Testis (tissue), 3 donors: Measurements from ENCODE around the gene FAM174C. TPM values are rescaled to one million over a fixed set of nuclear protein-coding genes. Genes with fewer than 3 reads are reported as not detected.

Experiments used
- DNase-seq: peaks from one replicate; pipeline ENCODE4 v3.0.0-alpha.2; 2019
- H3K27ac ChIP-seq, 2 donors: fragments of 200-600 bp; sonication (generic); one replicate each; pipeline ENCODE4 v1.5.1; 2019
- H3K27me3 ChIP-seq: fragments of 200-600 bp; sonication (generic); one replicate; pipeline ENCODE4 v1.5.1; 2019
- H3K36me3 ChIP-seq: fragments of 200-600 bp; sonication (generic); one replicate; pipeline ENCODE4 v1.5.1; 2017; ENCODE audit warnings: low read depth; ENCODE audit errors: missing control alignments
- H3K4me1 ChIP-seq: fragments of 200-600 bp; sonication (generic); one replicate; pipeline ENCODE4 v1.5.1; 2019
- H3K4me3 ChIP-seq, 2 donors: fragments of 200-600 bp; sonication (generic); one replicate each; pipeline ENCODE4 v1.5.1; 2017 to 2019
- H3K9me3 ChIP-seq: fragments of 200-600 bp; sonication (generic); one replicate; pipeline ENCODE4 v1.5.1; 2017
- POLR2A ChIP-seq: fragments of 450-650 bp; IDR thresholded peaks from one replicate; pipeline ENCODE4 v1.6.1; 2017; ENCODE audit warnings: antibody characterized with exemption, mild to moderate bottlenecking, moderate library complexity
- WGBS, 2 donors: methylation state at CpG; one replicate each; pipeline ENCODE4 v1.1.5; 2018; 5-methylcytosine and 5-hydroxymethylcytosine counted together
- intact Hi-C: fragments of 100-400 bp; cut with DNase I; formaldehyde crosslinking; loops from one replicate; pipeline ENCODE4 v1.15.1; 2023; ENCODE audit warnings: low total_unique reads
- polyA plus RNA-seq: library from polyadenylated mRNA; stranded (reverse); fragments of 350-450 nt; fragmentation: Illumina TruSeq; extraction: RNeasy Lipid Tissue Mini Kit (QIAGEN cat#74804); gene quantifications from one replicate; pipeline ENCODE4 v1.2.3, GENCODE V29; 2014; ENCODE audit warnings: low read depth, low replicate concordance; ENCODE audit not compliant: insufficient read depth
- total RNA-seq, 2 donors: library from RNA; depleted of rRNA; stranded (reverse); fragments of >200 nt; gene quantifications; one replicate each; pipeline ENCODE4 v1.2.3, GENCODE V29; 2016
- TF ChIP-seq, protein P1 (sequence below), 3 experiments: fragments of 450-650 bp in 2 of 3; fragments of 200-600 bp in 1 of 3; sonication (generic) in 1 of 3; IDR thresholded peaks; one replicate each; pipeline ENCODE4 v1.5.1; 2016 to 2019; ENCODE audit warnings: antibody characterized with exemption in 3 of 3, mild to moderate bottlenecking in 2 of 3, moderate library complexity in 1 of 3

FAM174C gene
- total and polyA plus RNA-seq, 3 donors from 2014 or later = 51.6 to 128 (median 111) TPM

DNA sequence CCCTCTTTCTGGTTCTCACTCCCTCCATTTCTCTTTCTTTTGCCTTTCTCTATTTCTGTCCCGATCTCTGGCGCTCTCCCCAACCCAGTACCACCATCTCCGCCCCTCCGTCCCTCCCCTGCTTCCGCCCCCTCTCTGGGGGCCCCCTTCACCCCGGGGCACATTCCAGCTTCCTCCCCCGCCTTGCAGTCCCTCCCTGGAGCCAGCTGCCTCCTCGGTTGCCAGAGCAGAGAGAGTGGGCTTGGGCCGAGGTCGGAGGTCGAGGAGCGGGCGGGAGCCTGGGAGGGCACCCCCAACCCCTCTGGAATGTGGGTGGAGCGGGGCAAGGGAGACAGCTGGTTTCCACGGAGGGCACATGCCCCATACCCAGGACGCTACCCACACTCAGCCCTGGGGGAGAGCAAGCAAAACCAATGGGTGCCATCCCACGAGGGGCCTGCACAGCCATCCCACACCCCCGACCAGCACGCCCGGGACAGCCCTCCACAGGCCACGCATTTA is 12.7 kb upstream of the FAM174C start:
- Histone ChIP-seq H3K4me1 (peaks cover 76% of the 10 kb centered on the region), H3K4me3 (no peak overlapping the region), H3K36me3 (no peaks in the 10 kb centered on the region), H3K9me3 (no peaks in the 10 kb centered on the region), H3K27ac (peak overlapping the region; percentile 80 to 81), H3K27me3 (no peaks in the 10 kb centered on the region)
- 56 to 66% methylated on average over 12 to 21 of the region's 21 CpGs for WGBS, 2 donors
- no peak for DNase-seq
- TF ChIP-seq, protein P1, sequence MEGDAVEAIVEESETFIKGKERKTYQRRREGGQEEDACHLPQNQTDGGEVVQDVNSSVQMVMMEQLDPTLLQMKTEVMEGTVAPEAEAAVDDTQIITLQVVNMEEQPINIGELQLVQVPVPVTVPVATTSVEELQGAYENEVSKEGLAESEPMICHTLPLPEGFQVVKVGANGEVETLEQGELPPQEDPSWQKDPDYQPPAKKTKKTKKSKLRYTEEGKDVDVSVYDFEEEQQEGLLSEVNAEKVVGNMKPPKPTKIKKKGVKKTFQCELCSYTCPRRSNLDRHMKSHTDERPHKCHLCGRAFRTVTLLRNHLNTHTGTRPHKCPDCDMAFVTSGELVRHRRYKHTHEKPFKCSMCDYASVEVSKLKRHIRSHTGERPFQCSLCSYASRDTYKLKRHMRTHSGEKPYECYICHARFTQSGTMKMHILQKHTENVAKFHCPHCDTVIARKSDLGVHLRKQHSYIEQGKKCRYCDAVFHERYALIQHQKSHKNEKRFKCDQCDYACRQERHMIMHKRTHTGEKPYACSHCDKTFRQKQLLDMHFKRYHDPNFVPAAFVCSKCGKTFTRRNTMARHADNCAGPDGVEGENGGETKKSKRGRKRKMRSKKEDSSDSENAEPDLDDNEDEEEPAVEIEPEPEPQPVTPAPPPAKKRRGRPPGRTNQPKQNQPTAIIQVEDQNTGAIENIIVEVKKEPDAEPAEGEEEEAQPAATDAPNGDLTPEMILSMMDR (IDR thresholded peaks at IDR 0.05) = no peak
- no peak for TF ChIP-seq POLR2A
- intact Hi-C loops = no loop called here

DNA sequence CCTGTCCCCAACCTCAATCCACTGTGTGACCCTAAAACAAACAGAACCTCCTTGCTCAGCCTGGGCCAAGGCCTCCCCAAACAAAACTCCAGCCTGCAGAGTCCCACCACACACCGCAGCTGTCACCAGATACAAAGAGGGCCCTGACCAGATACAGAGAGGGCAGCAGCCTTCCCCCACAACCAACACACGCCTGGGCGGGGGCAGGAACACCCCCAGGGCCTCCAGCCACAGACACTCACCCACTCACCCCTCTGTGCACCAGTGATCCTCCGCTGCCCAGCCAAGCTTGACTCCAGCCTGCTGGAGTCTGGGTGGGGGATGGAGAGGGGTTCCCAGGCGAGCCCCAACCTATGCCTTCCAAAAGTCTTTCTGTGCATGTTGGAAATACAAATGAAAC is 12.1 kb upstream of the FAM174C start:
- Histone ChIP-seq H3K4me3 (no peak overlapping the region), H3K36me3 (no peaks in the 10 kb centered on the region), H3K27me3 (no peaks in the 10 kb centered on the region), H3K4me1 (peaks cover 76% of the 10 kb centered on the region), H3K9me3 (no peaks in the 10 kb centered on the region), H3K27ac (no peak overlapping the region)
- no peak for DNase-seq
- intact Hi-C loops = no loop called here
- WGBS, 2 donors = 68 to 76% methylated on average over 5 of the region's 5 CpGs
- TF ChIP-seq, protein P1 (IDR thresholded peaks at IDR 0.05) = no peak
- TF ChIP-seq POLR2A = no peak

- H3K4me3 ChIP-seq = no peak overlapping the region
- H3K4me1 ChIP-seq = peaks cover 70% of the 10 kb centered on the region
- H3K9me3 ChIP-seq = no peaks in the 10 kb centered on the region
- H3K27me3 ChIP-seq = no peaks in the 10 kb centered on the region
- 60 to 62% methylated on average over 7 to 26 of the region's 26 CpGs for WGBS, 2 donors
- TF ChIP-seq POLR2A = no peak
- TF ChIP-seq, protein P1 (IDR thresholded peaks at IDR 0.05) = no peak
- DNase-seq = peak; percentile 59
- no peaks in the 10 kb centered on the region for H3K36me3 ChIP-seq
- H3K27ac ChIP-seq = peak overlapping the region; percentile 68 to 89
- intact Hi-C loops = no loop called here
Measured at GRCh38 chr19:1264801-1265614, 10.3 kb upstream of the FAM174C start.

- H3K27ac ChIP-seq = peak overlapping the region; percentile 68 to 89
- TF ChIP-seq, protein P1 (IDR thresholded peaks at IDR 0.05) = no peak
- no peak for TF ChIP-seq POLR2A
- DNase-seq = no peak
- no peaks in the 10 kb centered on the region for H3K27me3 ChIP-seq
- peaks cover 70% of the 10 kb centered on the region for H3K4me1 ChIP-seq
- intact Hi-C loops = no loop called here
- no peaks in the 10 kb centered on the region for H3K36me3 ChIP-seq
- no peaks in the 10 kb centered on the region for H3K9me3 ChIP-seq
- peak overlapping the region in 1 of 2 donors; percentile 60 for H3K4me3 ChIP-seq
- 2 to 13% methylated on average over 8 to 16 of the region's 28 CpGs for WGBS, 2 donors
Measured at GRCh38 chr19:1265615-1266128, 9.7 kb upstream of the FAM174C start.
